ENCODE measurements around the gene MFAP4.

The MFAP4 gene

GRCh38 chr17:19333736-19334290 lies 53.2 kb downstream of the MFAP4 start:
- no peak for DNase-seq (ENCODE audit: low read depth in 2 of 2)
